Endothelial cell of umbilical vein (primary cell): ENCODE results near the gene MRPL57. TPM values are rescaled to one million over a fixed set of nuclear protein-coding genes. Genes with fewer than 3 reads are reported as not detected.

ENCODE experiments used
- BruUV-seq: library from RNA; stranded (reverse); fragments of 400-500 nt; replicated peaks from 2 replicates; lab custom pipeline; 2021; lab: Mats Ljungman, UMichigan
- CTCF ChIA-PET: fragments of 300-600, 350-600 bp; sonication (Branson Sonifier 250); formaldehyde crosslinking; loops from one replicate; lab custom pipeline; 2021; ENCODE audit warnings: antibody characterized with exemption, inconsistent platforms; lab: Charles Lee
- POLR2A ChIA-PET: fragments of 300-600, 350-600 bp; sonication (Branson Sonifier 250); formaldehyde crosslinking; loops from one replicate; lab custom pipeline; 2021; ENCODE audit warnings: antibody characterized with exemption, inconsistent platforms; lab: Charles Lee
- DNase-seq: peaks from one replicate; pipeline ENCODE4 v3.0.0-alpha.2; 2011; ENCODE audit warnings: low read depth, low spot score
- FAIRE-seq: peaks from 2 replicates; lab custom pipeline; 2011; peaks lifted over from hg19 to GRCh38; lab: Jason Lieb, UNC
- H2AFZ ChIP-seq: 2 replicates; pipeline ENCODE4 v1.6.0; 2012; ENCODE audit warnings: low read depth, low read length, control low read depth, inconsistent platforms
- H3K27ac ChIP-seq: 2 replicates; pipeline ENCODE4 v1.5.1; 2011; ENCODE audit warnings: low read depth, mild to moderate bottlenecking, control low read depth, low read length, moderate library complexity; ENCODE audit not compliant: insufficient read depth
- H3K27me3 ChIP-seq, 2 experiments: 2 replicates each; pipeline versions ENCODE4 v1.6.0 to v1.6.1; 2011; ENCODE audit warnings: low read length in 2 of 2, mixed read lengths in 1 of 2; ENCODE audit not compliant: control insufficient read depth in 2 of 2, insufficient read depth in 2 of 2
- H3K36me3 ChIP-seq, 2 experiments: 2 replicates in 1 of 2; 3 replicates in 1 of 2; pipeline ENCODE4 v1.5.1; 2011; ENCODE audit warnings: low read length in 2 of 2, mild to moderate bottlenecking in 1 of 2, moderate library complexity in 1 of 2; ENCODE audit not compliant: control insufficient read depth in 2 of 2, insufficient read depth in 2 of 2; ENCODE audit errors: extremely low read depth in 1 of 2
- H3K4me1 ChIP-seq: 3 replicates; pipeline ENCODE4 v1.5.1; 2011; ENCODE audit warnings: mild to moderate bottlenecking, low read length; ENCODE audit not compliant: control insufficient read depth, insufficient read depth; ENCODE audit errors: extremely low read depth
- H3K4me2 ChIP-seq: 2 replicates; pipeline ENCODE4 v1.6.1; 2011; ENCODE audit warnings: low read length, control low read depth, mixed read lengths; ENCODE audit not compliant: insufficient read depth
- H3K4me3 ChIP-seq, 3 experiments: fragments of 200-600 bp in 1 of 3; sonication (generic), shearing (Covaris generic) in 1 of 3; replicated peaks in 1 of 3; 2 replicates each; pipeline ENCODE4 v1.5.1; 2011 to 2016; ENCODE audit warnings: control low read depth in 3 of 3, low read length in 3 of 3, mild to moderate bottlenecking in 2 of 3, inconsistent platforms in 1 of 3, low read depth in 1 of 3, moderate library complexity in 1 of 3; ENCODE audit not compliant: insufficient read depth in 1 of 3
- H3K79me2 ChIP-seq: 2 replicates; pipeline ENCODE4 v1.6.0; 2012; ENCODE audit warnings: low read length, inconsistent platforms; ENCODE audit not compliant: control insufficient read depth, insufficient read depth
- H3K9ac ChIP-seq: replicated peaks from 2 replicates; pipeline ENCODE3; 2011; ENCODE audit warnings: low read length, control low read depth; ENCODE audit not compliant: insufficient read depth; ENCODE audit errors: extremely low read depth
- H3K9me1 ChIP-seq: replicated peaks from 3 replicates; pipeline ENCODE4 v1.6.0; 2011; ENCODE audit warnings: mild to moderate bottlenecking, low read length; ENCODE audit not compliant: control insufficient read depth, insufficient read depth; ENCODE audit errors: extremely low read depth
- H3K9me3 ChIP-seq: replicated peaks from 2 replicates; pipeline ENCODE4 v1.5.1; 2012; ENCODE audit warnings: low read length, inconsistent platforms; ENCODE audit not compliant: control insufficient read depth, insufficient read depth
- H4K20me1 ChIP-seq: replicated peaks from 2 replicates; pipeline ENCODE3; 2011; ENCODE audit warnings: mild to moderate bottlenecking, low read length; ENCODE audit not compliant: control insufficient read depth, insufficient read depth; ENCODE audit errors: extremely low read depth
- CTCF ChIP-seq, 2 donors: IDR thresholded peaks; 1 replicate in 1 of 2; 2 replicates in 1 of 2; pipeline ENCODE4 v1.5.1; 2011; ENCODE audit warnings: low read length in 2 of 2, mild to moderate bottlenecking in 2 of 2, moderate library complexity in 2 of 2, control low read depth in 1 of 2, inconsistent platforms in 1 of 2, low read depth in 1 of 2; ENCODE audit not compliant: insufficient read depth in 1 of 2; ENCODE audit errors: extremely low read depth in 1 of 2
- EZH2 ChIP-seq: IDR thresholded peaks from 2 replicates; pipeline ENCODE4 v1.6.1; 2012; ENCODE audit warnings: borderline replicate concordance, low read depth, mild to moderate bottlenecking, moderate library complexity, low read length, inconsistent platforms; ENCODE audit not compliant: severe bottlenecking
- FOS ChIP-seq: IDR thresholded peaks from 2 replicates; pipeline ENCODE4 v1.6.1; 2011; ENCODE audit warnings: mild to moderate bottlenecking, low read length, moderate library complexity, borderline replicate concordance; ENCODE audit not compliant: insufficient read depth
- GATA2 ChIP-seq: IDR thresholded peaks from 2 replicates; pipeline ENCODE4 v1.7.0; 2011; ENCODE audit warnings: low read depth, mild to moderate bottlenecking, moderate library complexity, mixed read lengths, low read length; ENCODE audit not compliant: insufficient read length, insufficient read depth
- JUN ChIP-seq: IDR thresholded peaks from 2 replicates; pipeline ENCODE4 v1.6.1; 2011; ENCODE audit warnings: borderline replicate concordance, low read depth; ENCODE audit not compliant: insufficient read length, insufficient read depth
- MAX ChIP-seq: IDR thresholded peaks from 2 replicates; pipeline ENCODE4 v1.6.1; 2011; ENCODE audit not compliant: insufficient read depth, insufficient read length
- MYC ChIP-seq: IDR thresholded peaks from one replicate; pipeline ENCODE4 v1.6.1; 2011; ENCODE audit warnings: mild to moderate bottlenecking, low read depth, low read length
- POLR2A ChIP-seq: IDR thresholded peaks from 2 replicates; pipeline ENCODE4 v1.6.1; 2012; ENCODE audit warnings: low read depth, mild to moderate bottlenecking, control low read depth, low read length
- POLR2AphosphoS5 ChIP-seq: IDR thresholded peaks from 2 replicates; pipeline ENCODE4 v1.6.1; 2012; ENCODE audit warnings: low read depth, mild to moderate bottlenecking, control low read depth, low read length, moderate library complexity; ENCODE audit not compliant: insufficient read depth
- dilution Hi-C: fragments of 300-500 bp; cut with MboI; formaldehyde crosslinking; loops from one replicate; pipeline ENCODE4 v1.15.0; 2019; ENCODE audit warnings: low sequenced_read_pairs; ENCODE audit not compliant: extremely low pct_ligation_motif_present
- intact Hi-C: fragments of 100-400 bp; cut with micrococcal nuclease; formaldehyde crosslinking; loops from one replicate; pipeline ENCODE4 v1.10.0; 2022
- polyA plus RNA-seq, 4 experiments: library from polyadenylated mRNA; depleted of rRNA in 3 of 4; stranded (reverse) in 3 of 4; unstranded in 1 of 4; fragments of >200 nt; gene quantifications; 2 replicates each; pipeline versions ENCODE4 v1.2.1 to v1.2.3, GENCODE V29; 2011 to 2012; ENCODE audit warnings: missing spikeins in 1 of 4
- total RNA-seq: library from RNA; stranded (reverse); gene quantifications from 2 replicates; pipeline ENCODE4 v1.2.3, GENCODE V29; 2021

MRPL57 gene
- total and polyA plus RNA-seq, 2 donors (not counting 3 experiments of a cell fraction or from before 2014, with no cell fraction given): 17.7 to 23.1 TPM

DNA sequence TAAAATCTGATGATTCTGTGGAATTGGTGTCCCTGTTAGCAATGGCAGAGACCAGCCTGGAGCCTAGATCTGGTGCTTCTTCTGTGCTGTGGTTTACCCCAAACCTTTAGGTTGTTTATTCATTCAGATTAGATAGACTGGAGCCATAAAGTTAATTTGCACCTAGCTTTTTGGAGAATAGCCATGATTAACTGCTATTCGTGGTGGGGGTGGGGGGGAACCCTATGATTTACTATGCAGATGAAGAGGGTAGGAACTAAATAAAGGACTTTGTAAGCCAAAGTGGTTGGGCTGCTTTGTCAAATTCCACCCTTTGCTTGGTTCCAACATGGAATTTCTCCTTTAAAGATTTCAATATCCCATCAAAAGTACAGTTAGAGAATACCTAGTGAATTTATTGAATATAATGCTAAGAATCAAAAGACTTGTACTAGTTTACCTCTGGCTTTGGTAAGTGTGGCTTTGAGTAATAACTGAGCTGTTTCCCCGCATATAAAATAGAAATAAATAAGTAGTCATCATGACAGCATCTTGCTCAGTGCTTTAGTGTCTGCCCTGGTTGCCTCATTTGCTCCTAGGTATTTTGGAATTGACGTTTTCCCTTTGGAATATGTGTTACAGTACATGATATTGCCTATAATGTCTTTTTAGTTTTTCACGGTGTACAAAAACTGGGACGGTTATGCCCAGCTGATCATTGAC lies 27.8 kb upstream of the MRPL57 start:
- H3K9me1 ChIP-seq: no peaks in the 10 kb centered on the region
- no peaks in the 10 kb centered on the region for H3K4me1 ChIP-seq
- POLR2A ChIA-PET: no interaction called here
- no peak overlapping the region for H3K27ac ChIP-seq
- no peaks in the 10 kb centered on the region for H4K20me1 ChIP-seq
- H3K9me3 ChIP-seq: no peaks in the 10 kb centered on the region
- no peak overlapping the region for H3K9ac ChIP-seq
- no peak for FAIRE-seq
- no peaks in the 10 kb centered on the region for H3K27me3 ChIP-seq
- peaks cover 8 to 20% of the 10 kb centered on the region in 2 experiments for H3K36me3 ChIP-seq
- intact Hi-C loops: no loop called here
- no peak overlapping the region for H2AFZ ChIP-seq
- H3K4me3 ChIP-seq: no peak overlapping the region
- DNase-seq: no peak
- no peak for TF ChIP-seq POLR2AphosphoS5
- no peak for TF ChIP-seq POLR2A
- no peak for TF ChIP-seq CTCF (IDR thresholded peaks at IDR 0.05; ENCODE audit: extremely low read depth in 1 of 2, insufficient read depth in 1 of 2, low read depth in 1 of 2, low read length in 2 of 2)
- TF ChIP-seq FOS: no peak
- no peak for TF ChIP-seq EZH2
- no peak for TF ChIP-seq GATA2
- TF ChIP-seq MAX: no peak
- no peak for TF ChIP-seq MYC
- TF ChIP-seq JUN: no peak
- peaks cover 16% of the 10 kb centered on the region for H3K79me2 ChIP-seq
- dilution Hi-C loops: no loop called here
- no TSS peak for BruUV-seq
- CTCF ChIA-PET: interaction anchor here (0.9 to 1.2 kb wide), 2 partner anchors 11 to 32 kb away, joined by 3 to 4 read pairs; no protein-coding TSS in a partner anchor
- H3K4me2 ChIP-seq: no peak overlapping the region
